Neural progenitor cell (in vitro differentiated cells): ENCODE measurements around the gene RADIL. TPM values are rescaled to one million over a fixed set of nuclear protein-coding genes. Genes with fewer than 3 reads are reported as not detected.

Experiments used
- DNase-seq: peaks from one replicate; pipeline ENCODE4 v3.0.0-alpha.2; 2016; ENCODE audit warnings: low spot score
- H2AFZ ChIP-seq: fragments of 200-600 bp; sonication (generic); replicated peaks from 2 replicates; pipeline ENCODE4 v1.6.1; 2016; ENCODE audit warnings: antibody characterized with exemption
- H3F3A ChIP-seq: fragments of 200-600 bp; sonication (generic); 2 replicates; pipeline ENCODE4 v1.6.1; 2016; ENCODE audit warnings: antibody characterized with exemption, low read depth
- H3K27ac ChIP-seq: fragments of 200-600 bp; sonication (generic); 2 replicates; pipeline ENCODE4 v1.5.1; 2016; ENCODE audit warnings: mild to moderate bottlenecking
- H3K27me3 ChIP-seq: fragments of 200-600 bp; sonication (generic); 2 replicates; pipeline ENCODE4 v1.6.1; 2016; ENCODE audit warnings: mild to moderate bottlenecking, moderate library complexity
- H3K36me3 ChIP-seq: fragments of 200-600 bp; sonication (generic); 2 replicates; pipeline ENCODE4 v1.5.1; 2016
- H3K4me1 ChIP-seq: fragments of 200-600 bp; sonication (generic); 2 replicates; pipeline ENCODE4 v1.6.1; 2016; ENCODE audit warnings: mixed run types
- H3K4me2 ChIP-seq: fragments of 200-600 bp; sonication (generic); 2 replicates; pipeline ENCODE4 v1.6.1; 2016
- H3K4me3 ChIP-seq: fragments of 200-600 bp; sonication (generic); 2 replicates; pipeline ENCODE4 v1.5.1; 2016
- H3K79me2 ChIP-seq: fragments of 200-600 bp; sonication (generic); 2 replicates; pipeline ENCODE4 v1.6.1; 2016; ENCODE audit warnings: low read depth
- H3K9ac ChIP-seq: fragments of 200-600 bp; sonication (generic); 2 replicates; pipeline ENCODE4 v1.6.1; 2016
- H3K9me3 ChIP-seq: fragments of 200-600 bp; sonication (generic); 2 replicates; pipeline ENCODE4 v1.5.1; 2016; ENCODE audit warnings: low read depth
- H4K20me1 ChIP-seq: fragments of 200-600 bp; sonication (generic); 2 replicates; pipeline ENCODE4 v1.6.1; 2016; ENCODE audit warnings: low read depth
- H3K27ac Mint-ChIP-seq: 3 replicates; pipeline ENCODE4 v1.8.0; 2021; ENCODE audit warnings: mixed read lengths
- H3K27me3 Mint-ChIP-seq: 2 replicates; pipeline ENCODE4 v1.8.0; 2022; ENCODE audit warnings: low read depth, mild to moderate bottlenecking, inconsistent platforms, moderate library complexity, mixed read lengths; ENCODE audit not compliant: insufficient read depth
- H3K36me3 Mint-ChIP-seq: 3 replicates; pipeline ENCODE4 v1.8.0; 2021; ENCODE audit warnings: mixed read lengths
- H3K4me1 Mint-ChIP-seq: 3 replicates; pipeline ENCODE4 v1.8.0; 2021; ENCODE audit warnings: mixed read lengths
- H3K4me3 Mint-ChIP-seq: 3 replicates; pipeline ENCODE4 v1.8.0; 2021; ENCODE audit warnings: mild to moderate bottlenecking, moderate library complexity, mixed read lengths
- H3K9me3 Mint-ChIP-seq: 3 replicates; pipeline ENCODE4 v1.8.0; 2020; ENCODE audit warnings: mixed read lengths
- EZH2 ChIP-seq: fragments of 200-600 bp; sonication (generic); IDR thresholded peaks from 2 replicates; pipeline ENCODE4 v1.6.1; 2017; ENCODE audit warnings: antibody characterized with exemption, mild to moderate bottlenecking, moderate library complexity
- EZH2phosphoT487 ChIP-seq: fragments of 200-600 bp; sonication (generic); IDR thresholded peaks from 2 replicates; pipeline ENCODE4 v1.6.1; 2017; ENCODE audit warnings: antibody characterized with exemption
- total RNA-seq: library from RNA; depleted of rRNA; stranded (reverse); fragments of >200 nt; gene quantifications from 2 replicates; pipeline ENCODE4 v1.2.3, GENCODE V29; 2015; ENCODE audit warnings: low replicate concordance
- TF ChIP-seq, protein P1 (sequence below): fragments of 200-600 bp; sonication (generic); IDR thresholded peaks from 2 replicates; pipeline ENCODE4 v1.5.1; 2017; ENCODE audit warnings: antibody characterized with exemption, mild to moderate bottlenecking

Gene RADIL
- total RNA-seq, 1 donor from 2014 or later = 3.1 TPM

DNA sequence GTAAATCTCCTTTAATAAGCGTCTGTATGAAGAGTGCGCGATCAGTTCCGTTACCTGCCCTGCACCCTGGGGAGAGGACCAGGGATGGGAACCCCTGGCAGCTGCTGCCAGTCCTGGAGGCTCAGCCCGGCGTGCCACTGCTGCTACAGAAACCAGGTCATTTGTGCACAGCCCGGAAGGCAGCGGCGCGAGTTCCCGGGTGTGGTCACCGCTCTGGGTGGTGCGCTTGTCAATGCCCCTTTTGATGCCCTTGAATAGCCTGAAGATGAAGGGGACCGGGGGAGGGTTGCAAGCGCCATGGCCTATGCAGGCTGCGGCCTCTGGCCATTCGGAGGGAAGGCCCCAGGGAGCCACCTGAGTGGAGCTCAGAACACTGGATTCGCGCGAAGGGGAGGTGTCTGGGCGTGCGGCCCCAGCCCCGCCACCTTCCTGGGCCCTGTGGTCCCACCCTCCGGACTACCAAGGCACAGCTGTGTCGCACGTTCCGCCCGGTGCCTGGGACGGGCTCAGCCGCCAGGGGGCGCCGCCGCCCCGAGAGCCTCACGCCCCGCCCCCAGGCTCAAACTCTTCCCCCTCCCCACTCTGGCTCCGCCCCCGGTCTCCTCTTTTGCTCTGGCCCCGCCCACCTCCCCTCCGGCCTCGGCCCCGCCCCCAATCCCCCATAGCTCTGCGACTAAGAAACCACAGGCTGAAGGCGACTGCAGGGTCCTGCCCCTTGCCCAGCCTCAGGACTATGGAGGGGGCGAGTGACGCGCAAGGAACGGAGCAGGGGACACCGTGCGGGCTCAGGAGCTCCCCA is 91.6 kb downstream of the RADIL start:
- Histone ChIP-seq H3K27me3 (no peaks in the 10 kb centered on the region), H3F3A (no peaks in the 10 kb centered on the region), H3K36me3 (no peaks in the 10 kb centered on the region), H3K4me1 (no peaks in the 10 kb centered on the region), H3K4me2 (peak overlapping the region; percentile 68), H2AFZ (peak overlapping the region; percentile 73), H3K9ac (no peak overlapping the region), H3K9me3 (no peaks in the 10 kb centered on the region), H4K20me1 (no peaks in the 10 kb centered on the region), H3K27ac (no peak overlapping the region), H3K4me3 (peak overlapping the region; percentile 53), H3K79me2 (no peaks in the 10 kb centered on the region)
- Mint-ChIP-seq H3K27me3 (peaks cover 1% of the 10 kb centered on the region), H3K4me3 (no peak overlapping the region), H3K27ac (no peak overlapping the region), H3K4me1 (peaks cover 11% of the 10 kb centered on the region), H3K36me3 (peaks cover 11% of the 10 kb centered on the region), H3K9me3 (no peaks in the 10 kb centered on the region)
- peak; percentile 93 for DNase-seq
- no peak for TF ChIP-seq EZH2phosphoT487
- TF ChIP-seq, protein P1, sequence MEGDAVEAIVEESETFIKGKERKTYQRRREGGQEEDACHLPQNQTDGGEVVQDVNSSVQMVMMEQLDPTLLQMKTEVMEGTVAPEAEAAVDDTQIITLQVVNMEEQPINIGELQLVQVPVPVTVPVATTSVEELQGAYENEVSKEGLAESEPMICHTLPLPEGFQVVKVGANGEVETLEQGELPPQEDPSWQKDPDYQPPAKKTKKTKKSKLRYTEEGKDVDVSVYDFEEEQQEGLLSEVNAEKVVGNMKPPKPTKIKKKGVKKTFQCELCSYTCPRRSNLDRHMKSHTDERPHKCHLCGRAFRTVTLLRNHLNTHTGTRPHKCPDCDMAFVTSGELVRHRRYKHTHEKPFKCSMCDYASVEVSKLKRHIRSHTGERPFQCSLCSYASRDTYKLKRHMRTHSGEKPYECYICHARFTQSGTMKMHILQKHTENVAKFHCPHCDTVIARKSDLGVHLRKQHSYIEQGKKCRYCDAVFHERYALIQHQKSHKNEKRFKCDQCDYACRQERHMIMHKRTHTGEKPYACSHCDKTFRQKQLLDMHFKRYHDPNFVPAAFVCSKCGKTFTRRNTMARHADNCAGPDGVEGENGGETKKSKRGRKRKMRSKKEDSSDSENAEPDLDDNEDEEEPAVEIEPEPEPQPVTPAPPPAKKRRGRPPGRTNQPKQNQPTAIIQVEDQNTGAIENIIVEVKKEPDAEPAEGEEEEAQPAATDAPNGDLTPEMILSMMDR = peak; percentile 77

DNA sequence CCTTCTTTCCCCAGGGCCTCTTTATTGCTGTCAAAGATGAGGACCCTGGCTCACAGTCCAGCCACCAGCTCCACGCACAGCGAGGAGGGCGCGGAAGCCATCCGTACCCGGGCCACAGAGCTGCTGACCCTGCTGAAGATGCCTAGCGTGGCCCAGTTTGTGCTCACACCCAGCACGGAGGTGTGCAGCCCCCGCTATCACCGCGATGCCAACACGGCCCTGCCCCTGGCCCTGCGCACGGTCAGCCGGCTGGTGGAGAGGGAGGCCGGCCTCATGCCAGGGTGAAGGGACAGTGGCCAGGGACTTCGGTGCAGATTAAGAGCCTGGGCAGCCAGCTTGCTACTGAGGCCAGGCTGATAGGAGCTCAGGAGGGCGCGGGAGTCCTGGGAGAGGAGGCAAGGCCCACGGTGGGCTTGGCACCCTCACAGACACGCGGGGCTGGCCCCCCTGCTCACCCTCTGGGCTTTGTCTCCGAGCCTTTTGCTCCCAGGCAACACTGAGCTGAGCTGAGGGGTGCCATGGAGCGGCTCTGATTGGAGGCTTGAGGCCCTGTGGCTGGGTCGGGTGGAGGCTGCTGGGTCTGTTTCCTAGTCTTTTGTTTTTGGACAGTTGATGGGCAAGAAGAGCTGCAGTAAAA is 92.3 kb downstream of the RADIL start:
- Histone ChIP-seq H4K20me1 (no peaks in the 10 kb centered on the region), H3K9ac (no peak overlapping the region), H3K4me1 (no peaks in the 10 kb centered on the region), H3F3A (no peaks in the 10 kb centered on the region), H3K4me3 (no peak overlapping the region), H2AFZ (no peak overlapping the region), H3K4me2 (no peak overlapping the region), H3K27ac (no peak overlapping the region), H3K27me3 (no peaks in the 10 kb centered on the region), H3K36me3 (no peaks in the 10 kb centered on the region), H3K79me2 (no peaks in the 10 kb centered on the region), H3K9me3 (no peaks in the 10 kb centered on the region)
- Mint-ChIP-seq H3K9me3 (no peaks in the 10 kb centered on the region), H3K4me1 (peaks cover 11% of the 10 kb centered on the region), H3K27ac (no peak overlapping the region), H3K27me3 (no peaks in the 10 kb centered on the region), H3K36me3 (peaks cover 10% of the 10 kb centered on the region), H3K4me3 (no peak overlapping the region)
- no peak for DNase-seq
- TF ChIP-seq, protein P1 = no peak

DNA sequence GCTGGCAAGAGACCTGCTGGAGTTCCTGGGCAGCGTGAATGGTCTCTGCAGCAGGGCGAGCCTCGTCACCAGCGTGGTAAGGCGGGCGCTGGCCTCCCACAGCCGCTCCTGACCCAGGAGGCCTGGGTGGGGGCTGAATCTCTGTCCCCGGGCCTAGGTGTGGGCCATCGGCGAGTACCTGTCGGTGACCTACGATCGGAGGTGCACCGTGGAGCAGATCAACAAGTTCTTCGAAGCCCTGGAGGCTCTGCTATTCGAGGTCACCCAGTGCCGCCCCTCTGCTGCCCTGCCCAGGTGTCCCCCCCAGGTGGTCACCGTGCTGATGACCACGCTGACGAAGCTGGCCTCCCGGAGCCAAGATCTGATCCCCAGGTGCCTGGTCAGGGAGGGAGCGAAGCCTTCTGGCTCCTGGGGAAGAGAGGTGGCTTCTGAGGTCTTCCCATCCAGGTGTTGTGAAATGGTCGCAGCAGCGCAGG is 93.0 kb downstream of the RADIL start:
- Histone ChIP-seq H3K9me3 (no peaks in the 10 kb centered on the region), H3K9ac (no peak overlapping the region), H3K79me2 (no peaks in the 10 kb centered on the region), H3F3A (no peaks in the 10 kb centered on the region), H3K27me3 (no peaks in the 10 kb centered on the region), H3K4me3 (no peak overlapping the region), H3K4me2 (no peak overlapping the region), H3K27ac (no peak overlapping the region), H3K36me3 (no peaks in the 10 kb centered on the region), H3K4me1 (no peaks in the 10 kb centered on the region), H2AFZ (no peak overlapping the region), H4K20me1 (no peaks in the 10 kb centered on the region)
- Mint-ChIP-seq H3K27ac (no peak overlapping the region), H3K4me3 (no peak overlapping the region), H3K27me3 (no peaks in the 10 kb centered on the region), H3K36me3 (peaks cover 8% of the 10 kb centered on the region), H3K4me1 (peaks cover 11% of the 10 kb centered on the region), H3K9me3 (no peaks in the 10 kb centered on the region)
- no peak for DNase-seq
- no peak for TF ChIP-seq EZH2phosphoT487
- TF ChIP-seq, protein P1 = no peak
- TF ChIP-seq EZH2 = no peak
